Endometrial microvascular endothelial cells (primary cell): ENCODE results near the gene CMTM2. TPM values are rescaled to one million over a fixed set of nuclear protein-coding genes. Genes with fewer than 3 reads are reported as not detected.
"Not testable (repeated sequence)": the region's sequence is repeated elsewhere in the genome, so short reads cannot be mapped to it uniquely, and the experiment has no call there.

Source experiments
- in situ Hi-C: cut with HindIII; loops from 2 replicates; pipeline ENCODE4 v1.10.0; 2017; ENCODE audit warnings: low sequenced_read_pairs, low pct_unique_long_range_greater_than_20kb; ENCODE audit errors: inconsistent ontology term
- total RNA-seq: library from RNA; depleted of rRNA; stranded (reverse); fragments of >200 nt; gene quantifications from one replicate; pipeline ENCODE4 v1.2.3, GENCODE V29; 2015; ENCODE audit errors: inconsistent ontology term

Gene CMTM2
- total RNA-seq, 1 donor from 2014 or later = not detected

DNA sequence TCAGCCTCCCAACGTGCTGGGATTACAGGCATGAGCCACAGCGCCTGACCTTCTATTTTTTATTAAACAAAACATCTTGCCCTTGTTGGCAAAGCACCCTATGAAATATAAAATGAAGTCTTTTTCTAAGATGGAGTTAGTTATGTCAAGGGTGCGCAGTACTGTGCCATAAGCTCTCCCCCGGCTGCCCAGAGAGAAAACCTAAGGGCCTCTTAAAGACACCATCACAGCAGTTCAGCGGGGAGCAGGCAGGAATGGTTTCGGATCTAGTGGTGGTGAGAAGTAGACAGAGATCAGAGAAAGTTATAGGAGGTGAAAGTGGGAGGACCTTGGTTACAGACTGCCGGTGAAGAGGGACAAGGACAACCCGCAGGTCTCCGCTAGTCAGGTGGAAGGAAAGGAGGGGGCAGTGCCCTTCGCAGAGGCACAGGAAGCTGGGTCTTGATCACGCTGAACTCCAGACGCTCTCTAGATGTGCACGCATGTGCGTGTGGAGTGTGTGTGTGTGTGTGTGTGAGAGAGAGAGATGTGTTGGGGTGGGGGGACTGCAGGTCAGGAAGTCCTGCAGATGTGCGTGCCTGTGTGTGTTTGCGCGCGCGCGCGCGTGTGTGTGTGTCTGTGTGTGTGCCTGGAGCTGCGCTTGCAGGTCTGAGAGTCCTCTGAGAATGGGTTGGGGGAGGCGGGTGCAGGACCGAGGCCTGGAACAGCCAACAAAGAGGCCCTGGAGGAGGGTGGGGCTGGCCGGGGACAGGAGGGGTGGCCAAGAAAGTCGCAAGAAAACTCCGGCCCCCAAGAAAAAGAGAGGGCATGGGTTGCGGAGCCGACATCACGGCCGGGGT lies 24.5 kb downstream of the CMTM2 start:
- in situ Hi-C loops = no loop called here

- in situ Hi-C loops = no loop called here
Observed at GRCh38 chr16:66604376-66605176, 25.3 kb downstream of the CMTM2 start, which contains the start of gene CMTM3. Gene CMTM3 (plus strand): TSS chr16:66604704. CDS start chr16:66604806, 102 bp downstream.

GRCh38 chr16:66605177-66605978 lies 26.1 kb downstream of the CMTM2 start:
- in situ Hi-C loops = no loop called here

- in situ Hi-C loops = no loop called here
Observed at GRCh38 chr16:66605979-66606751, 26.9 kb downstream of the CMTM2 start.

DNA sequence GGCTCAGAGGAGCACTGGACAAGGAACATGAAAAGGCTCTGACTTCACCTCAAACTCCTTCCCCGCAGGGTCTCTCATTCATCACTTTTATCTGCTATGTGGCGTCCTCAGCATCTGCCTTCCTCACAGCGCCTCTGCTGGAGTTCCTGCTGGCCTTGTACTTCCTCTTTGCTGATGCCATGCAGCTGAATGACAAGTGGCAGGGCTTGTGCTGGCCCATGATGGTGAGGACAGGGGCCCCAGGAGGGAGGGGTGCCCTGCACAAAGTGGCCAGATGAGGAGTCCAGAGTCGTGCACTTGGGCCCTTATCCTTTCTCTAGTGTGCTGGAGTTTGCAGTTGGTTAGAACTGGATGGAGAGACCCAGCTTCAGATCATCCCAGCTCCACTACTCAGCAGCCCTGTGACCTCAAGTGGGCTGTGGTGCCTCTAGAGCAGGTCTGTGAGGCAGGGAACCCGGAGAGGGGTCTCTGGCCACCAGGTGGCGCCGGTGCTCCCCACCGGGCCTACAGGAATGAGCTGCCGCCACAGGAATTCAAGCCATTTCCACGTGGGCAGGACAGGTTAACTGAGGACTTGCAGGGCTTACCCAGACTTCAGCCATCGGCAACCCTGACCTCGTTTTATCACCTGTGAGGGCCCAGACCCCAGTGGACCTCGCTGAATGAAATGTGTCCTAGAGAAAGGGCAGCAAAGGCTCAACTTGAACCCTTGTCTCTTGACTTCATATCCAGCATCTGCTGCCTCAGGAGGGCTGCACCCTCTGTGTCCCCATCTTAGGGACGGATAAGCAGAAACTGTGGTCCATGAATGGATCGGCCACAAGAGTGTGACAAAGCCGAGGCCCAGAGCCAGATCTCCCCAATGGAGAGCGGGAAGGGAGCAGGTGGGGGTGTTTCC lies 29.2 kb downstream of the CMTM2 start:
- in situ Hi-C loops = no loop called here

- in situ Hi-C loops = no loop called here
Observed at GRCh38 chr16:66609139-66609510, 29.9 kb downstream of the CMTM2 start.

- in situ Hi-C loops = no loop called here
Observed at GRCh38 chr16:66610111-66610820, 31.0 kb downstream of the CMTM2 start.

DNA sequence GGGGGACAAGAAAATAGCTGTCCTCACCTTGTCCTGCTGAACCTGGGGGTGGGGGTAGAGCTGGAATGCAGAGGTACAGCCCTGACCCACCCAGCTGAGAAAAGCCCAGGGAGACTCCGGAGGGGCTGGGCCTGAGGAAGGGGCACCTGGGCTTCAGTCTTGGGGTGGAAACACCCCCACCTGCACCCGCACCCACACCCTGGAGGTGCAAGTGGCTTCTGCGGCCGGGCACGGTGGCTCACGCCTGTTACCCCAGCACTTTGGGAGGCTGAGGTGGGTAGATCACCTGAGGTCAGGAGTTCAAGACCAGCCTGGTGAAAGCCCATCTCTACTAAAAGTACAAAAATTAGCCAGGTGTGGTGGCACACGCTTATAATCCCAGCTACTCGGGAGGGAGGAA lies 32.6 kb downstream of the CMTM2 start:
- in situ Hi-C loops = not testable (repeated sequence)

GRCh38 chr16:66612422-66612821 lies 33.2 kb downstream of the CMTM2 start:
- in situ Hi-C loops = no loop called here

- in situ Hi-C loops = no loop called here
Observed at GRCh38 chr16:66614161-66614802, 35.0 kb downstream of the CMTM2 start.

DNA sequence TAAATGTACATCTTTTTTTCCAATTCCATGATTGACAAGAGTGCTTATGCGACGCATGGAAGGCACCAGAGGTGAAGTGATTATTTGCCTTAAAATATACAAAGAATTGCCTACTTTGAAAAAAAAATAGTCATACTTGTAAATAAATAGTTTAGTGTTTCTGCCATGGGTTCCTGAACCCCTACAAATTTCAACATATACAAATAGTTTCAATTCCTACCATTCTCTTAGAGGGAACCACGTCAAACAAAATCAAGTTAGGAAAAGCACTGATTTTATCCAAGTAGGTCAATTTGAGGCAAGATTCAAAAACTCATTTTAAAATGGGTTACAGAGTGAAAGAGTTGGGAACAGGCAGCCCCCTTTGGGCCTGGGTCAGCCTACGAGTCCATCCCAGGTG lies 36.9 kb downstream of the CMTM2 start:
- in situ Hi-C loops = no loop called here

DNA sequence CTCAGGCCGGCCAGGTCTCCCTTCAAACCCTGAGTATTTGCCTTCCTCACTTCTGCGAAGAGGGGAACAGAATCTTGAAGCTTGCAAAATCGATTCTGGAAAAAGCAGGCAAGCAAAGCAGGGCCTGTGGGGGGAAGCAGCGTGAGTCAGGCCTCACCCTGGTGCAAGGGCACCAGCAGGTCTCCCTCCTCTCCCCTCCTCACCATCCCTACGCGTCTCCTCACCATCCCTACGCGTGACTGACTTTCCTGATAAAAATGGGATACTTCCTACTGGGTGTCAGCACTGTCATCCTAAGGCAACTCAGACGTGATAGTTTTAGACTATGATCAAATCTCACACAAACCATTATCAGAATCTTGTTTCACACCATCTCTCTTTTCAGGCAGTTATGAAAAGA lies 37.3 kb downstream of the CMTM2 start:
- in situ Hi-C loops = no loop called here

DNA sequence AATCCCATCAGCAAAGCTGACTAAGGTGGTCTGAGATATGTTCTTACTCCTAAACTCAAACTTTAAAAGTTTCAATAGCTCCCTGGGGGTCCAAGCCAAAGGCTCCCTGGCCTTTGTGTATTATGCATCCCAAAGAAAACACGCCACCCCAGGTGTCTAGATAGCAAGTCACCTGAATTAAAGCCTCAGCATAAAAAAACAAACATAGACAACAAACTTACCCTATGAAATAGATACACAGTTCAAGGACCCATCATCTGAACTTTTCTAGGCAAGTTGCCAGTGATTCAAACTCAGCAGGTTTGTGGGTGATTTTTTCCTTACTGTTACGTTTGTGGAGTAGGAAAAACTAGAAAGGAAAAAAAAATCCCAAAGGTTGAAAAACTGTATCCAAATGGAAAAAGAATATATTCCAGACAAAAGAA lies 37.8 kb downstream of the CMTM2 start:
- in situ Hi-C loops = no loop called here

- in situ Hi-C loops = no loop called here
Observed at GRCh38 chr16:66617728-66618127, 38.5 kb downstream of the CMTM2 start.

DNA sequence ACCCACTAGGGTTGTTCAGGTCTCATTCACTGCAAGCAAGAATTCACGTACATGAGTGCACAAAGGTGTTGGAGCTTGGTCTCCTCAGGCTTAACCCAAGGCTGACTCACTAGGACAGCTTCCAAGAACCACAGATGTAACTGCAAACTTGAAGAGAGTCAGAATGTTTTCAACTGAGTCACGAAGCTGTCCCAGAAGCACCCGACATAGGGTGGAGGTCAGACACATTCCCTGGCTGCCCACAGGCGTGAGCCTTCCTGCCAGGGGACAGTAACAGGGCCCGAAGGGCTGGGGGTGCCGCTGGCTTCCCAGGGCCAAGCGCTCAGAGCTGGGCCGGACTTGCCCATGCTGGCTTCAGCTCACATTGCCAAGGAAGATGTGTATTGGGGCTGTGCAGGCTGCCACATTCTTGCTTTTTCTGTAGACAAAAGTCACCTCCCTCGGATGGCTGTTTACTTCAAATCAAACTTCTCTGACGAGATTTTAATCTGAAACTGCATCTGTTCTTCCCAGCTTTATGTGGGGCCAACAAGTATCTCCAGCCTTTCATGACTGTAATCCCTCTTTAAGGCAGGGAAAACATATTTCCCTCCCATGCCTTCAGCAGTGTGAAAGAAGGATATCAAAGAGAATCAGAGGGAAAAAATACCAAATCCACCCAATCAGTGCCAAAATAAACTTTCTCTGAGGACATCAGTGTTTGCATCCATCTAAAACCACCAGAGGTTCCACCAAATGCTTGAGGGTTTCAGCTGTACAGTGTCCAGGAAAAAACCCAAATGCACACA lies 39.5 kb downstream of the CMTM2 start:
- in situ Hi-C loops = no loop called here
